ENCODE measurements around the gene PCDHGA10.

DNA sequence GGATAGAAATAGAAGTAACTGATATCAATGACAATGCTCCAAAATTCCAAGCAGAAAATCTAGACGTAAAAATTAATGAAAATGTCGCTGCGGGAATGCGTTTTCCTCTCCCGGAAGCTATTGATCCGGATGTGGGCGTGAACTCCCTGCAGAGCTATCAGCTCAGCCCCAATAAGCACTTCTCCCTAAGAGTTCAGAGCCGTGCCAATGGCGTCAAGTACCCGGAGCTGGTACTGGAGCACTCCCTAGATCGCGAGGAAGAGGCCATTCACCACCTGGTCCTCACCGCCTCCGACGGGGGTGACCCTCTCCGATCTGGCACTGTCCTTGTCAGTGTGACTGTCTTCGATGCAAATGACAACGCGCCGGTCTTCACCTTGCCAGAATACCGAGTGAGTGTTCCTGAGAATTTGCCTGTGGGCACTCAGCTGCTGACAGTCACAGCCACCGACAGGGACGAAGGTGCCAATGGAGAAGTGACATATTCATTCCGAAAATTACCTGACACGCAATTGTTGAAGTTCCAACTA is 818 bp downstream of the PCDHGA10 start:
- TF ChIP-seq FOXA1 (IDR thresholded peaks at IDR 0.05) (no peak), BHLHE40 (IDR thresholded peaks at IDR 0.05; ENCODE audit: borderline replicate concordance) (no peak), SP1 (IDR thresholded peaks at IDR 0.05) (no peak), HDGF (IDR thresholded peaks at IDR 0.05; ENCODE audit: borderline replicate concordance) (no peak), FOXM1 (IDR thresholded peaks at IDR 0.05; ENCODE audit: borderline replicate concordance) (no peak), NFRKB (IDR thresholded peaks at IDR 0.05) (no peak)

Measured in HEK293T (cell line).